ENCODE data around the gene ICE1.

- TF ChIP-seq CTCF (IDR thresholded peaks at IDR 0.05; ENCODE audit: insufficient read depth, low read length) (no peak), POLR2AphosphoS5 (IDR thresholded peaks at IDR 0.05; ENCODE audit: low read depth) (no peak), SPI1 (IDR thresholded peaks at IDR 0.05; ENCODE audit: borderline replicate concordance, low read depth) (no peak)
- TF ChIP-seq, protein P1, sequence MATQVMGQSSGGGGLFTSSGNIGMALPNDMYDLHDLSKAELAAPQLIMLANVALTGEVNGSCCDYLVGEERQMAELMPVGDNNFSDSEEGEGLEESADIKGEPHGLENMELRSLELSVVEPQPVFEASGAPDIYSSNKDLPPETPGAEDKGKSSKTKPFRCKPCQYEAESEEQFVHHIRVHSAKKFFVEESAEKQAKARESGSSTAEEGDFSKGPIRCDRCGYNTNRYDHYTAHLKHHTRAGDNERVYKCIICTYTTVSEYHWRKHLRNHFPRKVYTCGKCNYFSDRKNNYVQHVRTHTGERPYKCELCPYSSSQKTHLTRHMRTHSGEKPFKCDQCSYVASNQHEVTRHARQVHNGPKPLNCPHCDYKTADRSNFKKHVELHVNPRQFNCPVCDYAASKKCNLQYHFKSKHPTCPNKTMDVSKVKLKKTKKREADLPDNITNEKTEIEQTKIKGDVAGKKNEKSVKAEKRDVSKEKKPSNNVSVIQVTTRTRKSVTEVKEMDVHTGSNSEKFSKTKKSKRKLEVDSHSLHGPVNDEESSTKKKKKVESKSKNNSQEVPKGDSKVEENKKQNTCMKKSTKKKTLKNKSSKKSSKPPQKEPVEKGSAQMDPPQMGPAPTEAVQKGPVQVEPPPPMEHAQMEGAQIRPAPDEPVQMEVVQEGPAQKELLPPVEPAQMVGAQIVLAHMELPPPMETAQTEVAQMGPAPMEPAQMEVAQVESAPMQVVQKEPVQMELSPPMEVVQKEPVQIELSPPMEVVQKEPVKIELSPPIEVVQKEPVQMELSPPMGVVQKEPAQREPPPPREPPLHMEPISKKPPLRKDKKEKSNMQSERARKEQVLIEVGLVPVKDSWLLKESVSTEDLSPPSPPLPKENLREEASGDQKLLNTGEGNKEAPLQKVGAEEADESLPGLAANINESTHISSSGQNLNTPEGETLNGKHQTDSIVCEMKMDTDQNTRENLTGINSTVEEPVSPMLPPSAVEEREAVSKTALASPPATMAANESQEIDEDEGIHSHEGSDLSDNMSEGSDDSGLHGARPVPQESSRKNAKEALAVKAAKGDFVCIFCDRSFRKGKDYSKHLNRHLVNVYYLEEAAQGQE (IDR thresholded peaks at IDR 0.05; ENCODE audit: insufficient replicate concordance, low read depth), result no peak
Measured at GRCh38 chr5:5386329-5386728, 36.1 kb upstream of the ICE1 start.

Measured in HL-60 (cell line).